Gastrocnemius medialis (tissue), 4 donors: ENCODE results near the gene RPN2. TPM values are rescaled to one million over a fixed set of nuclear protein-coding genes. Genes with fewer than 3 reads are reported as not detected.

Experiments used
- ATAC-seq, 2 donors: fragments of 150-250 bp; one replicate each; pipeline ENCODE4 v1.9.1; 2016
- DNase-seq, 2 donors: peaks; one replicate each; pipeline ENCODE4 v3.0.0-alpha.2; 2019
- H3K27ac ChIP-seq, 4 donors: fragments of 200-600 bp; sonication (generic); 1 replicate in 1 of 4; 2 replicates in 3 of 4; pipeline ENCODE4 v1.5.1; 2016 to 2018; ENCODE audit warnings: mild to moderate bottlenecking in 2 of 4, moderate library complexity in 1 of 4
- H3K27me3 ChIP-seq, 3 donors: fragments of 200-600 bp; sonication (generic) in 2 of 3; 1 replicate in 1 of 3; 2 replicates in 2 of 3; pipeline versions ENCODE4 v1.5.1 to v1.6.0; 2016 to 2019; ENCODE audit warnings: mild to moderate bottlenecking in 1 of 3, moderate library complexity in 1 of 3
- H3K36me3 ChIP-seq, 2 donors: fragments of 200-600 bp; sonication (generic) in 1 of 2; one replicate each; pipeline ENCODE4 v1.5.1; 2017 to 2018
- H3K4me1 ChIP-seq, 2 donors: fragments of 200-600 bp; sonication (generic) in 1 of 2; one replicate each; pipeline ENCODE4 v1.5.1; 2016 to 2017; ENCODE audit warnings: mild to moderate bottlenecking in 2 of 2
- H3K4me3 ChIP-seq, 4 donors: fragments of 200-600 bp; sonication (generic) in 3 of 4; 1 replicate in 1 of 4; 2 replicates in 3 of 4; pipeline ENCODE4 v1.5.1; 2016 to 2019; ENCODE audit warnings: mild to moderate bottlenecking in 2 of 4
- H3K9me3 ChIP-seq, 3 donors: fragments of 200-600 bp; sonication (generic) in 2 of 3; 1 replicate in 1 of 3; 2 replicates in 2 of 3; pipeline ENCODE4 v1.5.1; 2016 to 2019
- POLR2A ChIP-seq, 2 donors: fragments of 450-650 bp; IDR thresholded peaks; one replicate each; pipeline ENCODE4 v1.6.1; 2017; ENCODE audit warnings: antibody characterized with exemption in 2 of 2, mild to moderate bottlenecking in 2 of 2, moderate library complexity in 2 of 2
- in situ Hi-C, 4 donors: fragments of 200-750 bp; cut with MboI; loops; one replicate each; pipeline versions ENCODE4 v1.15.0 to v1.8.0; 2017; ENCODE audit warnings: low sequenced_read_pairs in 4 of 4
- intact Hi-C: fragments of 100-400 bp; cut with DNase I; formaldehyde crosslinking; loops from one replicate; pipeline ENCODE4 v1.15.1; 2023; ENCODE audit warnings: low total_unique reads
- total RNA-seq, 4 donors: library from RNA; depleted of rRNA; stranded (reverse); fragments of >200 nt; gene quantifications; one replicate each; pipeline versions ENCODE4 v1.1.0 to v1.2.3, GENCODE V29; 2016
- TF ChIP-seq, protein P1 (sequence below), 5 experiments: fragments of 450-650 bp in 3 of 5; fragments of 200-600 bp in 2 of 5; sonication (generic) in 2 of 5; IDR thresholded peaks in 4 of 5; conservative IDR thresholded peaks in 1 of 5; 1 replicate in 4 of 5; 2 replicates in 1 of 5; pipeline ENCODE4 v1.5.1; 2016 to 2019; ENCODE audit warnings: antibody characterized with exemption in 5 of 5, mild to moderate bottlenecking in 3 of 5, moderate library complexity in 3 of 5

RPN2 gene
- total RNA-seq, 4 donors from 2014 or later: 85.7 to 132 (median 127) TPM

DNA sequence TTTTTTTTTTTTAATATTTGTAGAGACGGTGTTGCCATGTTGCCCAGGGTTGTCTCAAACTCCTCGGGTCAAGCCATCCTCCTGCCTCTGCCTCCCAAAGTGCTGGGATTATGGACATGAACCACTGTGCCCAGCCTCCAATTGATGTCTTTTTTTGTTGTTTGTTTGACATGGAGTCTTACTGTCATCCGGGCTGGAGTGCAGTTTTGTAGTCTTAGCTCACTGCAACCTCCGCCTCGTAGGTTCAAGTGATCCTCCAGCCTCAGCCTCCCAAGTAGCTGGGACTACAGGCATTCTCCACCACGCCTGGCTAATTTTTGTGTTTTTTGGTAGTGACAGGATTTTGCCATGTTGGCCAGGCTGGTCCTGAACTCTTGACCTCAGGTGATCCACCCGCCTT is 9.7 kb downstream of the RPN2 start:
- ATAC-seq: no peak
- no peaks in the 10 kb centered on the region for H3K27me3 ChIP-seq
- intact Hi-C loops: no loop called here
- in situ Hi-C loops: loop anchor here in 1 of 4 donors (25.0 kb wide), 1 partner anchor 799 kb away; no protein-coding TSS in a partner anchor
- no peak overlapping the region for H3K4me3 ChIP-seq
- peak overlapping the region in 2 of 4 donors; percentile 72 to 77 for H3K27ac ChIP-seq
- DNase-seq: no peak
- H3K9me3 ChIP-seq: no peaks in the 10 kb centered on the region
- H3K36me3 ChIP-seq: peaks cover 0 to 30% of the 10 kb centered on the region in 2 donors
- TF ChIP-seq POLR2A (IDR thresholded peaks at IDR 0.05): no peak
- TF ChIP-seq, protein P1, sequence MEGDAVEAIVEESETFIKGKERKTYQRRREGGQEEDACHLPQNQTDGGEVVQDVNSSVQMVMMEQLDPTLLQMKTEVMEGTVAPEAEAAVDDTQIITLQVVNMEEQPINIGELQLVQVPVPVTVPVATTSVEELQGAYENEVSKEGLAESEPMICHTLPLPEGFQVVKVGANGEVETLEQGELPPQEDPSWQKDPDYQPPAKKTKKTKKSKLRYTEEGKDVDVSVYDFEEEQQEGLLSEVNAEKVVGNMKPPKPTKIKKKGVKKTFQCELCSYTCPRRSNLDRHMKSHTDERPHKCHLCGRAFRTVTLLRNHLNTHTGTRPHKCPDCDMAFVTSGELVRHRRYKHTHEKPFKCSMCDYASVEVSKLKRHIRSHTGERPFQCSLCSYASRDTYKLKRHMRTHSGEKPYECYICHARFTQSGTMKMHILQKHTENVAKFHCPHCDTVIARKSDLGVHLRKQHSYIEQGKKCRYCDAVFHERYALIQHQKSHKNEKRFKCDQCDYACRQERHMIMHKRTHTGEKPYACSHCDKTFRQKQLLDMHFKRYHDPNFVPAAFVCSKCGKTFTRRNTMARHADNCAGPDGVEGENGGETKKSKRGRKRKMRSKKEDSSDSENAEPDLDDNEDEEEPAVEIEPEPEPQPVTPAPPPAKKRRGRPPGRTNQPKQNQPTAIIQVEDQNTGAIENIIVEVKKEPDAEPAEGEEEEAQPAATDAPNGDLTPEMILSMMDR (IDR thresholded peaks at IDR 0.05 in 4 of 5, conservative IDR thresholded peaks at IDR 0.05 in 1 of 5): no peak
- peaks cover 39 to 41% of the 10 kb centered on the region in 2 donors for H3K4me1 ChIP-seq

DNA sequence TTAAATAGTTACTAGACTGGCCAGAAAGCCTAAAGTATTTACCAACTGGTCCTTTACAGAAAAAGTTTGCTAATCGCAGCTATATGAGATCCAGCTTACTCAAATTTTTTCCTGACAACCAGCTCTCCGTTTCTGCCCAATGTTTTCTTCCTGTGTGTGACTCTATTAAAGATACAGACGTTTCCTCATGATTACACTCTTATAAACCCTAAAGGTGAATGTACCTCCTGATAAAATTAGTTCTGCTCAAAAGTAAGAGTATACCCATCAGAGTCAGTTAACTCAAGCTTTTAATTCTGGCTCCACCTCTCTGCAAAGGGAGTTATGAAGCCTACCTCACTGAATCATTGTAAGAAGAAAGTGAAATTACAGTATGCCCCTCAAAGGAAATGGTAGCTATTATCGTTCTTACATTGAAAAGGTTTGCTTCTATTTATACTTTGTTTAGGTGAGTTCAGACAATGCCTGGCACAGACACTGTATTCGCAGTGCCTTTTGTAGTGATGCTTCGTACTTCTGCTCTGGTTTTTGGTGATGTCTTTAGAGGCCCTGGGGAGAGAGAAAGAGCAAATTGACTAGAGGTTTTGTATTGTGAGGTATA is 10.4 kb downstream of the RPN2 start:
- Histone ChIP-seq H3K9me3 (no peaks in the 10 kb centered on the region), H3K27ac (peak overlapping the region; percentile 47 to 77 (median 74)), H3K27me3 (no peaks in the 10 kb centered on the region), H3K36me3 (peaks cover 0 to 24% of the 10 kb centered on the region in 2 donors), H3K4me3 (no peak overlapping the region), H3K4me1 (peaks cover 39 to 41% of the 10 kb centered on the region in 2 donors)
- TF ChIP-seq, protein P1 (IDR thresholded peaks at IDR 0.05 in 4 of 5, conservative IDR thresholded peaks at IDR 0.05 in 1 of 5): no peak
- no peak for TF ChIP-seq POLR2A (IDR thresholded peaks at IDR 0.05)
- DNase-seq (no peak), ATAC-seq (no peak)
- intact Hi-C loops: no loop called here
- in situ Hi-C loops: loop anchor here in 3 of 4 donors (10.0 to 25.0 kb wide), 3 partner anchors 195 to 798 kb away; no protein-coding TSS in a partner anchor

DNA sequence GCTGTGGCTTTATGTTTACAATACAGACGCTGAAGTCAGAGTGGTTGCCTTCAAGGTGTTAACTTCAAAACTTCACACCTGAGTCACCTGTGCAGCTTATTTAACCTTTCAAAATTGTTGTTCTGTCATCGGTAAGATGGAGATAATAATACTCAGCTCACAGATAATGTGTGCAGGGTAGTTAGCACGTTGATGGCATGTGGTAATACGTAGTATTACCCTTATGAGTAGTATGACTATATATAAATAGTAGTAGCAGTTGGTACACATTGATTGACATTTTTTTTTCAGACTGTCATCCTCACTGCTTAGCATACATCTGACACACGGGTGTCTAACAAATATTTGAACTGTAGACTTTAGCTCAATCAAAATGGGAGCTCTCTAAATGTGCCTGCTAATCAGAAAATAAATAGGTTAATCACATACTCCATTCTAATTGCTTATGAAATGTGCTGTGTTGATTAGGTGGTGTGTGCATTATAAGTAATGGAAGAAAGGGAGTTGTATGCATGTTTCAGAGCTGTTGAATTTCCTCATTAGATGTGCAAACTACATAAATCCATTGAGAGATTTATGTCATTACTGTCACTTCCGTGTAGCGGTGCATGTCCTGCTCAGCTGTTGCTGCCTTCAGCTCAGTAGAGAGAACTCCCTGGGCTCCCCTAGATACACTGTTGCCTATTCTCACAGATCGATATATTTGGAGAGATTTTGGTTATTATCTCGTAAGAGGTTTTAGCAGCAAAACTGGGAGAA is 11.4 kb downstream of the RPN2 start:
- in situ Hi-C loops: loop anchor here in 3 of 4 donors (10.0 to 25.0 kb wide), 3 partner anchors 194 to 797 kb away; no protein-coding TSS in a partner anchor
- H3K27ac ChIP-seq: peak overlapping the region; percentile 47 to 77 (median 74)

DNA sequence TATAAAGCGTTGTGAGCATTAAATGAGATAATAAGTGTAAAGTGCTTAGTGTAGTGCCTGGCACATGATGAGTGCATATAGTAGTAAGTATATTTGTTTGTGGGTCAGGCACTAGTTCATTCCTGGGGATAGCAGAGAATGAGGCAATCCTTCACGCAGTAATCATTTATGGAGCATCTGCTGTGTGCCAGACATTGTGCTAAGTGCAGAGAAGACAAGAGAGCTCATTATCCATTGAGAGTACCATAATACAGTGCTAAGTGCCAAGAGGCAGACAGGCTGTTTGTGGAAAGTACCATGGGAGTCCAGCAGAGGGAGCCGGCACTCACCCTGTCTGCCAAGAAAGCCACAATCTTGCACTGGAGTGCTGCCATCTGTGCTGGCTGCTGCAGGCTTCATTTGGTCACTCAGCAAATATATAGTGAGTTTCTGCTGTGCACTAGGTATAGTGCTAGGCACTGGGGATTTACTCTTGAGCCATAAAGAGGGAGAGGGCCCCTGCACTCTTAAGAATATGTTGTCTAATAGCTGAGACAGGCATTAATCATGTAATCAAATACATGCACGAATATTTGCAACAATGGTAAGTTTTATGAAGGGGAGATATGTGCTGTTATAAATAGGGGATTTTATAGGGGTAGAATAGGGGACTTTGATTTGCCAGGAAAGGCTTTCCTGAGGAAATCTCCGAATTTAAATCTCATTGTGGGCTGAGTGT is 13.2 kb downstream of the RPN2 start:
- in situ Hi-C loops: loop anchor here in 3 of 4 donors (10.0 to 25.0 kb wide), 3 partner anchors 193 to 795 kb away; no protein-coding TSS in a partner anchor
- H3K9me3 ChIP-seq: no peaks in the 10 kb centered on the region
- peak; percentile 72 to 87 for ATAC-seq
- intact Hi-C loops: loop anchor here (2.0 kb wide), 1 partner anchor 337 kb away; no protein-coding TSS in a partner anchor
- DNase-seq: peak; percentile 74 to 87
- TF ChIP-seq, protein P1 (IDR thresholded peaks at IDR 0.05 in 4 of 5, conservative IDR thresholded peaks at IDR 0.05 in 1 of 5): peak; percentile 73 to 95 (median 85)
- no peak for TF ChIP-seq POLR2A (IDR thresholded peaks at IDR 0.05)
- no peaks in the 10 kb centered on the region for H3K27me3 ChIP-seq
- H3K4me3 ChIP-seq: no peak overlapping the region
- peaks cover 47 to 50% of the 10 kb centered on the region in 2 donors for H3K4me1 ChIP-seq
- H3K27ac ChIP-seq: peak overlapping the region in 3 of 4 donors; percentile 40 to 72 (median 47)
- H3K36me3 ChIP-seq: no peaks in the 10 kb centered on the region

More for the DNA sequence above, 11.4 kb downstream of the RPN2 start:
- peaks cover 0 to 14% of the 10 kb centered on the region in 2 donors for H3K36me3 ChIP-seq
- intact Hi-C loops: no loop called here
- DNase-seq: no peak
- no peaks in the 10 kb centered on the region for H3K27me3 ChIP-seq
- H3K9me3 ChIP-seq: no peaks in the 10 kb centered on the region
- TF ChIP-seq, protein P1 (IDR thresholded peaks at IDR 0.05 in 4 of 5, conservative IDR thresholded peaks at IDR 0.05 in 1 of 5): no peak
- peak in 1 of 2 donors; percentile 16 for TF ChIP-seq POLR2A (IDR thresholded peaks at IDR 0.05)
- no peak overlapping the region for H3K4me3 ChIP-seq
- H3K4me1 ChIP-seq: peaks cover 47 to 48% of the 10 kb centered on the region in 2 donors
- peak; percentile 77 to 89 for ATAC-seq
